Endothelial cell of umbilical vein (primary cell): Measurements from ENCODE around the gene VWCE.
"Not testable (repeated sequence)": the region's sequence is repeated elsewhere in the genome, so short reads cannot be mapped to it uniquely, and the experiment has no call there.

ENCODE experiments used
- CTCF ChIP-seq, 2 donors: IDR thresholded peaks; 1 replicate in 1 of 2; 2 replicates in 1 of 2; pipeline ENCODE4 v1.5.1; 2011; ENCODE audit warnings: low read length in 2 of 2, mild to moderate bottlenecking in 2 of 2, moderate library complexity in 2 of 2, control low read depth in 1 of 2, inconsistent platforms in 1 of 2, low read depth in 1 of 2; ENCODE audit not compliant: insufficient read depth in 1 of 2; ENCODE audit errors: extremely low read depth in 1 of 2
- JUN ChIP-seq: IDR thresholded peaks from 2 replicates; pipeline ENCODE4 v1.6.1; 2011; ENCODE audit warnings: borderline replicate concordance, low read depth; ENCODE audit not compliant: insufficient read length, insufficient read depth
- POLR2A ChIP-seq: IDR thresholded peaks from 2 replicates; pipeline ENCODE4 v1.6.1; 2012; ENCODE audit warnings: low read depth, mild to moderate bottlenecking, control low read depth, low read length

- not testable (repeated sequence) for TF ChIP-seq CTCF (IDR thresholded peaks at IDR 0.05; ENCODE audit: extremely low read depth in 1 of 2, insufficient read depth in 1 of 2, low read depth in 1 of 2, low read length in 2 of 2); JUN; POLR2A
Measured at GRCh38 chr11:61248071-61248470, 47.0 kb downstream of the VWCE start.
